A549 (cell line): ENCODE results near the gene TUSC2. TPM values are rescaled to one million over a fixed set of nuclear protein-coding genes. Genes with fewer than 3 reads are reported as not detected.

ENCODE experiments used
- ATAC-seq, 2 experiments: fragments of 200-7000 bp in 1 of 2; fragments of >200 bp in 1 of 2; cut with Nextera tagmentation in 1 of 2; cut with Tn5 transposase in 1 of 2; 3 replicates each; pipeline versions ENCODE4 v1.8.0 to v1.9.1; 2018 to 2020; ENCODE audit warnings: mild to moderate bottlenecking in 1 of 2, moderate library complexity in 1 of 2
- CTCF ChIA-PET: fragments of 300-600 bp; sonication (Branson Sonifier 250); formaldehyde crosslinking; extraction: SDS; loops from one replicate; lab custom pipeline; 2021; ENCODE audit warnings: antibody characterized with exemption, inconsistent platforms; lab: Yijun Ruan, JAX
- POLR2A ChIA-PET: fragments of 350-600 bp; formaldehyde crosslinking; extraction: SDS; loops from one replicate; lab custom pipeline; 2021; ENCODE audit warnings: antibody characterized with exemption, inconsistent platforms; lab: Yijun Ruan, JAX
- DNase-seq, 2 experiments: peaks; one replicate each; pipeline versions ENCODE4 v3.0.0 to v3.0.0-alpha.2; 2011 to 2016; ENCODE audit warnings: low read depth in 1 of 2, low spot score in 1 of 2
- FAIRE-seq: peaks from 2 replicates; lab custom pipeline; 2011; peaks lifted over from hg19 to GRCh38; lab: Jason Lieb, UNC
- H3K27ac ChIP-seq, 2 experiments: fragments of >200 bp; sonication (Bioruptor Twin); formaldehyde crosslinking; 3 replicates each; pipeline ENCODE4 v1.5.1; 2016 to 2017
- H3K4me1 ChIP-seq: fragments of >200 bp; sonication (Bioruptor Twin); formaldehyde crosslinking; 3 replicates; pipeline ENCODE4 v1.6.1; 2016
- H3K4me2 ChIP-seq: fragments of >200 bp; sonication (Bioruptor Twin); formaldehyde crosslinking; 3 replicates; pipeline ENCODE4 v1.6.1; 2016
- H3K4me3 ChIP-seq: fragments of >200 bp; sonication (Bioruptor Twin); formaldehyde crosslinking; 3 replicates; pipeline ENCODE4 v1.5.1; 2016
- H3K9me3 ChIP-seq: fragments of >200 bp; sonication (Bioruptor Twin); formaldehyde crosslinking; 3 replicates; pipeline ENCODE4 v1.6.1; 2016
- BCL3 ChIP-seq: fragments of >200 bp; sonication (Bioruptor Twin); formaldehyde crosslinking; IDR thresholded peaks from 3 replicates; pipeline ENCODE4 v1.6.1; 2016
- CEBPB ChIP-seq, 2 experiments: fragments of >200 bp in 1 of 2; sonication (Bioruptor Twin) in 1 of 2; formaldehyde crosslinking in 1 of 2; IDR thresholded peaks; 2 replicates each; pipeline ENCODE4 v1.6.1; 2012 to 2016
- CHD4 ChIP-seq: fragments of 200-600 bp; sonication (generic); IDR thresholded peaks from 2 replicates; pipeline ENCODE4 v1.6.1; 2016; ENCODE audit warnings: antibody characterized with exemption, mild to moderate bottlenecking, borderline replicate concordance
- EP300 ChIP-seq, 2 experiments: fragments of >200 bp; sonication (Bioruptor Twin); formaldehyde crosslinking; IDR thresholded peaks; 2 replicates in 1 of 2; 3 replicates in 1 of 2; pipeline ENCODE4 v1.6.1; 2016 to 2017
- ESRRA ChIP-seq: fragments of 150-350 bp; IDR thresholded peaks from 2 replicates; pipeline ENCODE4 v1.6.1; 2014; ENCODE audit warnings: mild to moderate bottlenecking, low read length, borderline replicate concordance
- FOSL2 ChIP-seq, 2 experiments: fragments of 450-650 bp in 1 of 2; fragments of >200 bp in 1 of 2; sonication (Bioruptor Twin) in 1 of 2; formaldehyde crosslinking; IDR thresholded peaks; 2 replicates each; pipeline versions ENCODE4 v1.5.0 to v1.6.1; 2016 to 2020; ENCODE audit warnings: mild to moderate bottlenecking in 1 of 2, moderate library complexity in 1 of 2
- HOXB5 ChIP-seq: fragments of 250-450 bp; sonication (Bioruptor Pico); IDR thresholded peaks from 2 replicates; pipeline ENCODE4 v1.5.0; 2020; ENCODE audit warnings: mild to moderate bottlenecking, moderate library complexity
- MAX ChIP-seq: IDR thresholded peaks from 2 replicates; pipeline ENCODE4 v1.6.1; 2012
- PBX3 ChIP-seq: IDR thresholded peaks from 2 replicates; pipeline ENCODE4 v1.6.1; 2012
- RARB ChIP-seq: fragments of 250-450 bp; sonication (Bioruptor Pico); IDR thresholded peaks from 2 replicates; pipeline ENCODE4 v1.8.0; 2021; ENCODE audit warnings: mild to moderate bottlenecking, moderate library complexity
- REST ChIP-seq: fragments of 200-600 bp; sonication (generic); IDR thresholded peaks from 2 replicates; pipeline ENCODE4 v1.6.1; 2016; ENCODE audit warnings: antibody characterized with exemption, mild to moderate bottlenecking, moderate library complexity
- SMC3 ChIP-seq: fragments of >200 bp; sonication (Bioruptor Twin); formaldehyde crosslinking; IDR thresholded peaks from 3 replicates; pipeline ENCODE4 v1.6.1; 2018; ENCODE audit warnings: inconsistent platforms
- TP53 ChIP-seq: fragments of 250-450 bp; sonication (Bioruptor Pico); IDR thresholded peaks from 2 replicates; pipeline ENCODE4 v1.5.0; 2021; ENCODE audit warnings: mild to moderate bottlenecking, moderate library complexity
- ZNF302 ChIP-seq: fragments of 250-450 bp; sonication (Bioruptor Pico); IDR thresholded peaks from 2 replicates; pipeline ENCODE4 v1.9.0; 2021; ENCODE audit warnings: inconsistent platforms, mild to moderate bottlenecking, moderate library complexity
- WGBS: methylation state at CpG from one replicate; pipeline ENCODE4 v1.1.6; 2017; ENCODE audit errors: missing lambda C conversion rate; 5-methylcytosine and 5-hydroxymethylcytosine counted together
- polyA plus RNA-seq, 4 experiments: library from polyadenylated mRNA; depleted of rRNA in 3 of 4; stranded (reverse); fragments of >200 nt; fragmentation: RNase III in 1 of 4; extraction: RNeasy Plus Mini Kit Qiagen cat#74134 plus additional on column Dnase treatment in 1 of 4; gene quantifications; 2 replicates in 3 of 4; 3 replicates in 1 of 4; pipeline ENCODE4 v1.2.3, GENCODE V29; 2011 to 2017
- TF ChIP-seq, protein P1 (sequence below): fragments of 250-450 bp; sonication (Bioruptor Pico); IDR thresholded peaks from 2 replicates; pipeline ENCODE4 v1.5.0; 2020; ENCODE audit warnings: low read depth, mild to moderate bottlenecking, moderate library complexity
- TF ChIP-seq, protein P2 (sequence below): IDR thresholded peaks from 2 replicates; pipeline ENCODE4 v1.6.1; 2012; ENCODE audit warnings: low read depth, borderline replicate concordance
- TF ChIP-seq, protein P3 (sequence below): fragments of 150-350 bp; IDR thresholded peaks from 2 replicates; pipeline ENCODE4 v1.6.1; 2014; ENCODE audit warnings: low read depth, mild to moderate bottlenecking, low read length

The TUSC2 gene
- polyA plus RNA-seq, 2 of the 4 experiments (the other 2 are of a cell fraction), result 18.2 to 23.5 TPM

GRCh38 chr3:50275996-50276761, 51.8 kb downstream of the TUSC2 start:
- POLR2A ChIA-PET, result no interaction called here
- ATAC-seq, result no peak
- no peak overlapping the region for H3K27ac ChIP-seq
- DNase-seq, result no peak
- no peak overlapping the region for H3K4me2 ChIP-seq
- WGBS, result 95% methylated on average over 42 of the region's 79 CpGs
- CTCF ChIA-PET, result interaction anchor here (0.8 to 8.0 kb wide), 6 partner anchors 14 to 81 kb away, joined by 3 to 67 read pairs (median 4); no protein-coding TSS in a partner anchor
- FAIRE-seq, result no peak
- H3K9me3 ChIP-seq, result no peaks in the 10 kb centered on the region
- H3K4me3 ChIP-seq, result no peak overlapping the region
- TF ChIP-seq CHD4 (no peak), CEBPB (IDR thresholded peaks at IDR 0.05) (no peak), RARB (CRISPR knock-in tag) (no peak), FOSL2 (IDR thresholded peaks at IDR 0.05) (no peak), FOSL2 (CRISPR knock-in tag; IDR thresholded peaks at IDR 0.05) (no peak), PBX3 (no peak), BCL3 (no peak), EP300 (IDR thresholded peaks at IDR 0.05) (no peak), REST (no peak), MAX (no peak), SMC3 (no peak), ZNF302 (no peak), ESRRA (no peak), HOXB5 (CRISPR knock-in tag) (no peak), TP53 (no peak)
- TF ChIP-seq, protein P1, sequence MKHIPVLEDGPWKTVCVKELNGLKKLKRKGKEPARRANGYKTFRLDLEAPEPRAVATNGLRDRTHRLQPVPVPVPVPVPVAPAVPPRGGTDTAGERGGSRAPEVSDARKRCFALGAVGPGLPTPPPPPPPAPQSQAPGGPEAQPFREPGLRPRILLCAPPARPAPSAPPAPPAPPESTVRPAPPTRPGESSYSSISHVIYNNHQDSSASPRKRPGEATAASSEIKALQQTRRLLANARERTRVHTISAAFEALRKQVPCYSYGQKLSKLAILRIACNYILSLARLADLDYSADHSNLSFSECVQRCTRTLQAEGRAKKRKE (CRISPR knock-in tag), result no peak
- TF ChIP-seq, protein P2, sequence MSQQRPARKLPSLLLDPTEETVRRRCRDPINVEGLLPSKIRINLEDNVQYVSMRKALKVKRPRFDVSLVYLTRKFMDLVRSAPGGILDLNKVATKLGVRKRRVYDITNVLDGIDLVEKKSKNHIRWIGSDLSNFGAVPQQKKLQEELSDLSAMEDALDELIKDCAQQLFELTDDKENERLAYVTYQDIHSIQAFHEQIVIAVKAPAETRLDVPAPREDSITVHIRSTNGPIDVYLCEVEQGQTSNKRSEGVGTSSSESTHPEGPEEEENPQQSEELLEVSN, result no peak
- TF ChIP-seq, protein P3, sequence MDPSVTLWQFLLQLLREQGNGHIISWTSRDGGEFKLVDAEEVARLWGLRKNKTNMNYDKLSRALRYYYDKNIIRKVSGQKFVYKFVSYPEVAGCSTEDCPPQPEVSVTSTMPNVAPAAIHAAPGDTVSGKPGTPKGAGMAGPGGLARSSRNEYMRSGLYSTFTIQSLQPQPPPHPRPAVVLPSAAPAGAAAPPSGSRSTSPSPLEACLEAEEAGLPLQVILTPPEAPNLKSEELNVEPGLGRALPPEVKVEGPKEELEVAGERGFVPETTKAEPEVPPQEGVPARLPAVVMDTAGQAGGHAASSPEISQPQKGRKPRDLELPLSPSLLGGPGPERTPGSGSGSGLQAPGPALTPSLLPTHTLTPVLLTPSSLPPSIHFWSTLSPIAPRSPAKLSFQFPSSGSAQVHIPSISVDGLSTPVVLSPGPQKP, result no peak
- H3K4me1 ChIP-seq, result peaks cover 11% of the 10 kb centered on the region; the same call in 1 of the 3 replicates
